Right atrium auricular region (tissue), 2 donors: ENCODE data around the gene NHSL1. TPM values are rescaled to one million over a fixed set of nuclear protein-coding genes. Genes with fewer than 3 reads are reported as not detected.

Experiments used
- DNase-seq: peaks from one replicate; pipeline ENCODE4 v3.0.0-alpha.2; 2019; ENCODE audit warnings: low spot score
- H3K27ac ChIP-seq, 2 donors: fragments of 200-600 bp; sonication (generic); 1 replicate in 1 of 2; 2 replicates in 1 of 2; pipeline ENCODE4 v1.5.1; 2016 to 2019
- H3K27me3 ChIP-seq, 2 donors: fragments of 200-600 bp; sonication (generic); one replicate each; pipeline versions ENCODE4 v1.5.1 to v1.6.0; 2017 to 2019
- H3K36me3 ChIP-seq: fragments of 200-600 bp; sonication (generic); one replicate; pipeline ENCODE4 v1.5.1; 2016
- H3K4me1 ChIP-seq, 2 donors: fragments of 200-600 bp; sonication (generic); one replicate each; pipeline versions ENCODE4 v1.5.1 to v1.6.0; 2017 to 2019
- H3K4me3 ChIP-seq, 2 donors: fragments of 200-600 bp; sonication (generic); 1 replicate in 1 of 2; 2 replicates in 1 of 2; pipeline ENCODE4 v1.5.1; 2017 to 2019; ENCODE audit warnings: mild to moderate bottlenecking in 1 of 2, moderate library complexity in 1 of 2
- H3K9me3 ChIP-seq, 2 donors: fragments of 200-600 bp; sonication (generic); one replicate each; pipeline ENCODE4 v1.5.1; 2019
- total RNA-seq, 2 donors: library from RNA; depleted of rRNA; stranded (reverse); fragments of >200 nt; gene quantifications; one replicate each; pipeline ENCODE4 v1.1.0, GENCODE V29; 2016
- TF ChIP-seq, protein P1 (sequence below), 2 donors: fragments of 200-600 bp; sonication (generic); IDR thresholded peaks; one replicate each; pipeline ENCODE4 v1.5.1; 2019; ENCODE audit warnings: antibody characterized with exemption in 2 of 2

NHSL1 gene
- total RNA-seq, 2 donors from 2014 or later: 34.3 to 41.6 TPM

DNA sequence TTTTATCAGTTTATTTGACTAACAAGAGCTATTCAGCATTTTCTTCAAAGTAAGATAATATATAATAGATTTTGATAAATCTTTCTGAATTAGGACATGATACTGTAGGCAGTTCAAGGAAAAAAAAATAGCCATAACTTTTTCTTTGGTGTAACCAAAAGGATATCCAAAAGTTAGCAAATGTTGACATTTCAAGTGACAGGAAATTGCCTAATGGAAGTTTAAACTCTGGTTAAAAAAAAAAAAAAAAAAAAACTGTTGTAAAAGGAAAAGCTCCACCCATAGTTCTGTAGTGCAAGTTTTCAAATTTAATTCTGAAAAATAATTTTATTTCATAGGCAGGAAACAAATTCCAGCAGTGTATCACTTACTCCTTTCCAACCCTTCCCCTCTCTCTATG, 76.4 kb downstream of the NHSL1 start:
- Histone ChIP-seq H3K4me3 (no peak overlapping the region), H3K36me3 (peaks cover 9% of the 10 kb centered on the region), H3K4me1 (no peaks in the 10 kb centered on the region), H3K9me3 (no peaks in the 10 kb centered on the region), H3K27me3 (no peaks in the 10 kb centered on the region), H3K27ac (no peak overlapping the region)
- DNase-seq: no peak
- TF ChIP-seq, protein P1, sequence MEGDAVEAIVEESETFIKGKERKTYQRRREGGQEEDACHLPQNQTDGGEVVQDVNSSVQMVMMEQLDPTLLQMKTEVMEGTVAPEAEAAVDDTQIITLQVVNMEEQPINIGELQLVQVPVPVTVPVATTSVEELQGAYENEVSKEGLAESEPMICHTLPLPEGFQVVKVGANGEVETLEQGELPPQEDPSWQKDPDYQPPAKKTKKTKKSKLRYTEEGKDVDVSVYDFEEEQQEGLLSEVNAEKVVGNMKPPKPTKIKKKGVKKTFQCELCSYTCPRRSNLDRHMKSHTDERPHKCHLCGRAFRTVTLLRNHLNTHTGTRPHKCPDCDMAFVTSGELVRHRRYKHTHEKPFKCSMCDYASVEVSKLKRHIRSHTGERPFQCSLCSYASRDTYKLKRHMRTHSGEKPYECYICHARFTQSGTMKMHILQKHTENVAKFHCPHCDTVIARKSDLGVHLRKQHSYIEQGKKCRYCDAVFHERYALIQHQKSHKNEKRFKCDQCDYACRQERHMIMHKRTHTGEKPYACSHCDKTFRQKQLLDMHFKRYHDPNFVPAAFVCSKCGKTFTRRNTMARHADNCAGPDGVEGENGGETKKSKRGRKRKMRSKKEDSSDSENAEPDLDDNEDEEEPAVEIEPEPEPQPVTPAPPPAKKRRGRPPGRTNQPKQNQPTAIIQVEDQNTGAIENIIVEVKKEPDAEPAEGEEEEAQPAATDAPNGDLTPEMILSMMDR (IDR thresholded peaks at IDR 0.05): no peak

DNA sequence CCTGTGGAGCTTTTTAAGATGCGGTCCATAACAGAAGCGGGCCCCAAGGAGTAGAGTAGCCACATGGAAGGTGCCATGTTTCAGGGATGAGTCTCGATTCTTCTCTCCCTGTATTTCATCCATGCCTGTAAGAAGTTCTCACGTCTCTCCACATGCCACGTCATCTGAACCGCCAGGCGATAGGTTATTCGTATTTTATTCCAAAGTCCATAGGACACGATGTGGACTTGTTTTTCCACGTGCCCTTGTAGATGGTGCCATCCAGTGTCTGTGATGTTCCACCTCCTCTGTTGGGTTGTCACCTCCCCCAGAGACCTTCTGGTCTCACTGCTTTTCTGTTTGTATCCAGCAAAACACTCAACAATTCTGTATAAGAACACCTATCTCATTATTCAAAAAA, 77.7 kb downstream of the NHSL1 start:
- Histone ChIP-seq H3K4me3 (no peak overlapping the region), H3K4me1 (no peaks in the 10 kb centered on the region), H3K9me3 (no peaks in the 10 kb centered on the region), H3K36me3 (peaks cover 9% of the 10 kb centered on the region), H3K27me3 (no peaks in the 10 kb centered on the region), H3K27ac (no peak overlapping the region)
- no peak for DNase-seq
- TF ChIP-seq, protein P1 (IDR thresholded peaks at IDR 0.05): no peak

DNA sequence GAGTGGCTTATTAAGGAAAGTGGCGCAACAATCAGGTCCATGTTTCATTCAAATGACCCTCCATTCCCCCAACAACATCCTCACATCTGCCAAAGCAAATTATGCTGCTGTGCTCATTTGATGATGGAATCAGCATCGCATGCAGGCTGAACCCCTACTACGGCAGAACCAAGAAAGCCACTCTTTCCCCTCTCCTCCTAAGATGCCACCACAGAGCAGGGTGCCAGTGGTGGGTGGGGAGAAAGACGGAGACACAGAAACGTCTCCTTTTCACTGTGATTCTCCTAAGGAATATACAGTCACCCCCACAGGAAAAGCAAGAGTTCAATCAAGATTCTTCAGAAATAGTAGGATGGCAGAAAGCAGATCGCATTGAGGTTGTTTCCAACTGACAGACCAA, 78.2 kb downstream of the NHSL1 start:
- no peaks in the 10 kb centered on the region for H3K27me3 ChIP-seq
- TF ChIP-seq, protein P1 (IDR thresholded peaks at IDR 0.05): no peak
- DNase-seq: no peak
- H3K27ac ChIP-seq: no peak overlapping the region
- H3K4me1 ChIP-seq: no peaks in the 10 kb centered on the region
- H3K36me3 ChIP-seq: peaks cover 9% of the 10 kb centered on the region
- no peaks in the 10 kb centered on the region for H3K9me3 ChIP-seq
- no peak overlapping the region for H3K4me3 ChIP-seq

DNA sequence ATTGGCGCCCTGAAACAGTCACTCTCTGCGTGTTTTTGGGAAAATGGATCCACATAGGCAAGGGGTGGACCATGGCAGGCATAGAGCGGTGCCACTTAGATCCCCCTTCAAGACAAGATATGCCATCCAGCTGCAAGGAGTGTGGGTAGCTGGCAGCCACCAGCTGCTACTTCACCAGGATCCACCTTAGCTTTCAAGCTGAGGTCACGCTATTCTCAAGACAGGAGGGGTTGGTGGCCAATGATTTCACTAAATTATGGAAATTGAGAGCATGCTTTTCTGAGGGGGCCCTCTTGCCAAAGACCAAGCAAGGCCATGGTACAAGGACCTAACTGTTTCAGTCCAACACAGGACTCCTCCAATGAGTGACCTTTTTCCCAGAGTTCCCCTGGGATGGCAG, 78.9 kb downstream of the NHSL1 start:
- H3K4me3 ChIP-seq: no peak overlapping the region
- DNase-seq: no peak
- no peak overlapping the region for H3K27ac ChIP-seq
- H3K9me3 ChIP-seq: no peaks in the 10 kb centered on the region
- no peaks in the 10 kb centered on the region for H3K4me1 ChIP-seq
- H3K27me3 ChIP-seq: no peaks in the 10 kb centered on the region
- TF ChIP-seq, protein P1 (IDR thresholded peaks at IDR 0.05): no peak
- peaks cover 9% of the 10 kb centered on the region for H3K36me3 ChIP-seq

DNA sequence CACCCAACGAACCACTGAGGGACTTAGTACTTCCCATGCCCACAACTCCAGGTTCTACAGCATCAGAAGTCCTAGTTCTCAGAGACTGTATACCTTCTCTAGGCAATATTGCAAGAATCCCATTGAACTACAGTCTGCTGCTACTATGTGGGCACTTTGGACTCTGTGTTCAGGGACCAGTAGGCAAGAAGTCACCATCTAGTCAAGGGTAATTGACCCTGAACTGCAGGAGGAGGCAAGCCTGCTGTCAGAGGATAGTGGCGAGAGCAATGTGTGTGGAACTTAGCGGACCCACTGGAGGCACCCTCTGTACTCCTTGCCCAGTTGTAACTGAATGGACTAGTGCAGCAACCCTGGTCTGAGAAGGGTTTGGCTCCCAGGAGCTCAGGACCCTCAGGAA, 79.5 kb downstream of the NHSL1 start:
- no peak for DNase-seq
- no peaks in the 10 kb centered on the region for H3K9me3 ChIP-seq
- H3K36me3 ChIP-seq: peaks cover 9% of the 10 kb centered on the region
- TF ChIP-seq, protein P1 (IDR thresholded peaks at IDR 0.05): no peak
- no peak overlapping the region for H3K27ac ChIP-seq
- H3K4me1 ChIP-seq: no peaks in the 10 kb centered on the region
- no peak overlapping the region for H3K4me3 ChIP-seq
- no peaks in the 10 kb centered on the region for H3K27me3 ChIP-seq

DNA sequence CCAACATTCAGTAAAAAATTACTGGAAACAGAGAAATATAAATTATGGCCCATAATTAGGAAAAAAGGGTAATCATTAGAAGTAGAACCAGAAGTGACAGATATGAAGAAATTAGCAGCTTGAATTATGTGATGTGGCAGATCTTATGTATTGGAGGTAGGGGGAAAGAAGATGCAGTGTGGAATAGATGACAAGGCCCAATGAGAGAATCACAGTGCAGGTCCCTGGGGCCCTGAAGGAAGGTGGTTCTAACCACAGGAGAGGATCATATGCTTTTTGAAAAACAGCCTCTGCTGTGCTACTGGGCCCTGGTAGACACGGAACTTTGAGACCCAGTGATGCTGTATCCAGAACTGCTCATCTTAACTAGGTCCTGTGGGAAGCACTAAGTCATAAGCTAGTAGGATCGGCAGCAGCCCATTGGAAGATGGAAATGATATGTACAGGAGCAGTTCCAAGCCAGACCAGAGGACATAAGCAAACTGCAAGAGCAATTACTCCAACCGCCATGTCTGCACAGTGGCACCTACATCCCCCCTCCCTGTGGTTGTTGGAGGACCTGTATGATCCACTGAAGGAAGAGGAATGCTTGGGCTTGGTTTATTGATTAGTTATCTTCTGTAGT, 81.1 kb downstream of the NHSL1 start:
- Histone ChIP-seq H3K4me1 (no peaks in the 10 kb centered on the region), H3K4me3 (no peak overlapping the region), H3K27ac (no peak overlapping the region), H3K27me3 (no peaks in the 10 kb centered on the region), H3K9me3 (no peaks in the 10 kb centered on the region), H3K36me3 (peaks cover 6% of the 10 kb centered on the region)
- TF ChIP-seq, protein P1 (IDR thresholded peaks at IDR 0.05): no peak
- DNase-seq: no peak
